Neuronal stem cell (in vitro differentiated cells): ENCODE results near the gene EXOC6.

Source experiments
- DNase-seq: peaks from one replicate; pipeline ENCODE4 v3.0.0-alpha.2; 2013; ENCODE audit warnings: low spot score
- H2AFZ ChIP-seq: one replicate; pipeline ENCODE4 v1.6.1; 2013; ENCODE audit warnings: mild to moderate bottlenecking, low read length, inconsistent platforms
- H2AK5ac ChIP-seq: 2 replicates; pipeline ENCODE4 v1.6.1; 2013; ENCODE audit warnings: low read depth, mild to moderate bottlenecking, inconsistent platforms, low read length, moderate library complexity, mixed read lengths
- H2BK120ac ChIP-seq: 2 replicates; pipeline ENCODE4 v1.6.1; 2013; ENCODE audit warnings: low read depth, mild to moderate bottlenecking, inconsistent platforms, low read length, moderate library complexity, mixed read lengths
- H2BK12ac ChIP-seq: one replicate; pipeline ENCODE4 v1.6.1; 2013; ENCODE audit warnings: low read length, inconsistent platforms
- H2BK15ac ChIP-seq: 2 replicates; pipeline ENCODE4 v1.6.1; 2013; ENCODE audit warnings: mild to moderate bottlenecking, low read length, inconsistent platforms, mixed read lengths
- H2BK5ac ChIP-seq: one replicate; pipeline ENCODE4 v1.6.1; 2013; ENCODE audit warnings: inconsistent platforms, mild to moderate bottlenecking, low read length, moderate library complexity
- H3K14ac ChIP-seq: one replicate; pipeline ENCODE4 v1.6.1; 2013; ENCODE audit warnings: low read length, inconsistent platforms
- H3K18ac ChIP-seq: 2 replicates; pipeline ENCODE4 v1.6.1; 2013; ENCODE audit warnings: low read length, inconsistent platforms
- H3K23ac ChIP-seq: 2 replicates; pipeline ENCODE4 v1.6.1; 2013; ENCODE audit warnings: low read depth, mild to moderate bottlenecking, mixed read lengths, low read length, inconsistent platforms; ENCODE audit not compliant: poor library complexity
- H3K27ac ChIP-seq: replicated peaks from 3 replicates; pipeline ENCODE4 v1.5.1; 2013; ENCODE audit warnings: low read length, inconsistent platforms
- H3K27me3 ChIP-seq, 3 experiments: 2 replicates each; pipeline ENCODE4 v1.6.1; 2013; ENCODE audit warnings: low read length in 3 of 3, mild to moderate bottlenecking in 2 of 3, inconsistent platforms in 1 of 3, low read depth in 1 of 3, mixed read lengths in 1 of 3, moderate library complexity in 1 of 3; ENCODE audit not compliant: control insufficient read depth in 3 of 3, insufficient read depth in 3 of 3
- H3K36me3 ChIP-seq, 2 donors: replicated peaks in 1 of 2; 2 replicates each; pipeline ENCODE4 v1.6.1; 2013; ENCODE audit warnings: low read length in 2 of 2; ENCODE audit not compliant: control insufficient read depth in 2 of 2, insufficient read depth in 2 of 2
- H3K4ac ChIP-seq: 2 replicates; pipeline ENCODE4 v1.6.1; 2013; ENCODE audit warnings: inconsistent platforms, mild to moderate bottlenecking, low read length, moderate library complexity
- H3K4me1 ChIP-seq, 2 donors: 1 replicate in 1 of 2; 2 replicates in 1 of 2; pipeline ENCODE4 v1.6.1; 2013; ENCODE audit warnings: low read length in 2 of 2, low read depth in 1 of 2; ENCODE audit not compliant: control insufficient read depth in 2 of 2, insufficient read depth in 1 of 2
- H3K4me2 ChIP-seq: one replicate; pipeline ENCODE4 v1.6.1; 2013; ENCODE audit warnings: mild to moderate bottlenecking, low read length, inconsistent platforms; ENCODE audit not compliant: insufficient read depth, poor library complexity, severe bottlenecking
- H3K4me3 ChIP-seq, 2 donors: 2 replicates each; pipeline ENCODE4 v1.5.1; 2013; ENCODE audit warnings: low read length in 2 of 2, mild to moderate bottlenecking in 2 of 2, inconsistent platforms in 1 of 2, moderate library complexity in 1 of 2
- H3K79me1 ChIP-seq: one replicate; pipeline ENCODE4 v1.6.1; 2013; ENCODE audit warnings: low read depth, mild to moderate bottlenecking, inconsistent platforms, low read length, moderate library complexity
- H3K9ac ChIP-seq: one replicate; pipeline ENCODE4 v1.6.1; 2013; ENCODE audit warnings: mild to moderate bottlenecking, low read depth, low read length, inconsistent platforms; ENCODE audit not compliant: poor library complexity
- H3K9me3 ChIP-seq, 2 donors: replicated peaks in 1 of 2; 2 replicates each; pipeline versions ENCODE3 to v1.6.1; 2013; ENCODE audit warnings: low read length in 2 of 2, mild to moderate bottlenecking in 2 of 2, inconsistent platforms in 1 of 2, low read depth in 1 of 2, mixed read lengths in 1 of 2, moderate library complexity in 1 of 2; ENCODE audit not compliant: control insufficient read depth in 2 of 2, insufficient read depth in 1 of 2
- H4K8ac ChIP-seq: one replicate; pipeline ENCODE4 v1.6.1; 2013; ENCODE audit warnings: low read depth, mild to moderate bottlenecking, inconsistent platforms, low read length, moderate library complexity
- H4K91ac ChIP-seq: one replicate; pipeline ENCODE4 v1.6.1; 2013; ENCODE audit warnings: low read length, low read depth, mild to moderate bottlenecking, inconsistent platforms; ENCODE audit not compliant: poor library complexity
- WGBS, 2 donors: extraction: QIAGEN DNeasy Blood & Tissue Kit; methylation state at CpG; one replicate each; pipeline ENCODE4 v1.1.7; 2013; ENCODE audit warnings: missing lambda C conversion rate in 2 of 2, mixed read lengths in 1 of 2; ENCODE audit not compliant: insufficient read length in 2 of 2, insufficient replicate concordance in 1 of 2; ENCODE audit errors: extremely low coverage in 2 of 2; 5-methylcytosine and 5-hydroxymethylcytosine counted together

The EXOC6 gene

GRCh38 chr10:93072713-93073538 is 224.6 kb downstream of the EXOC6 start:
- Histone ChIP-seq H3K4ac (no peak overlapping the region), H2AK5ac (no peak overlapping the region), H3K9ac (no peak overlapping the region), H3K4me2 (peak overlapping the region; percentile 79), H3K4me3 (peak overlapping the region in 1 of 2 donors; percentile 42), H3K79me1 (no peaks in the 10 kb centered on the region), H3K27me3 (peaks cover 64 to 97% (median 91%) of the 10 kb centered on the region in 3 experiments), H2BK12ac (no peak overlapping the region), H2BK120ac (no peak overlapping the region), H4K91ac (no peak overlapping the region), H3K9me3 (peaks cover 0 to 4% of the 10 kb centered on the region in 2 donors), H3K18ac (no peak overlapping the region), H3K14ac (no peak overlapping the region), H3K4me1 (peaks cover 19 to 34% of the 10 kb centered on the region in 2 donors), H2BK5ac (no peak overlapping the region), H3K23ac (peak overlapping the region; percentile 70), H2AFZ (peak overlapping the region; percentile 85), H3K36me3 (no peaks in the 10 kb centered on the region), H3K27ac (no peak overlapping the region), H4K8ac (no peak overlapping the region), H2BK15ac (no peak overlapping the region)
- DNase-seq, result no peak
- WGBS, 2 donors, result no CpG with 5 or more reads among the region's 34 CpGs

- no peak within 1 kb of the TSS for H3K27ac ChIP-seq
Observed at GRCh38 chr10:93073539-93074146, 225.3 kb downstream of the EXOC6 start, which contains the start of gene CYP26A1. Gene CYP26A1, plus strand, starts transcription at chr10:93073893. Its CDS starts 42 bp downstream, at chr10:93073935.

GRCh38 chr10:93074147-93074596 is 225.9 kb downstream of the EXOC6 start:
- Histone ChIP-seq H3K4ac (no peak overlapping the region), H3K9ac (peak overlapping the region; percentile 82), H3K9me3 (peaks cover 0 to 4% of the 10 kb centered on the region in 2 donors), H3K27me3 (peaks cover 53 to 91% (median 78%) of the 10 kb centered on the region in 3 experiments), H3K27ac (no peak overlapping the region), H3K14ac (no peak overlapping the region), H3K4me3 (peak overlapping the region; percentile 3 to 42), H3K18ac (peak overlapping the region; percentile 72), H2BK15ac (no peak overlapping the region), H3K79me1 (no peaks in the 10 kb centered on the region), H2AFZ (peak overlapping the region; percentile 77), H4K8ac (no peak overlapping the region), H3K36me3 (no peaks in the 10 kb centered on the region), H2BK12ac (no peak overlapping the region), H2BK120ac (no peak overlapping the region), H3K4me1 (peaks cover 15 to 34% of the 10 kb centered on the region in 2 donors), H3K23ac (peak overlapping the region; percentile 99), H2AK5ac (peak overlapping the region; percentile 49), H4K91ac (no peak overlapping the region), H2BK5ac (no peak overlapping the region), H3K4me2 (peak overlapping the region; percentile 79)
- no peak for DNase-seq
- no CpG with 5 or more reads among the region's 40 CpGs for WGBS, 2 donors

More at GRCh38 chr10:93073539-93074146, 225.3 kb downstream of the EXOC6 start, which contains the start of gene CYP26A1:
- Histone ChIP-seq H3K36me3 (no peaks in the 10 kb centered on the region), H3K4me1 (peaks cover 16 to 34% of the 10 kb centered on the region in 2 donors), H2BK120ac (no peak within 1 kb of the TSS), H3K9me3 (peaks cover 0 to 4% of the 10 kb centered on the region in 2 donors), H3K4me3 (peak within 1 kb of the TSS; percentile 42 to 76), H2BK5ac (no peak within 1 kb of the TSS), H3K23ac (peak within 1 kb of the TSS; percentile 99), H2BK15ac (no peak within 1 kb of the TSS), H3K9ac (peak within 1 kb of the TSS; percentile 82), H3K4ac (no peak within 1 kb of the TSS), H3K79me1 (no peaks in the 10 kb centered on the region), H3K14ac (no peak within 1 kb of the TSS), H3K27me3 (peaks cover 58 to 96% (median 84%) of the 10 kb centered on the region in 3 experiments), H2AK5ac (peak within 1 kb of the TSS; percentile 49), H4K91ac (no peak within 1 kb of the TSS), H3K18ac (peak within 1 kb of the TSS; percentile 72), H4K8ac (no peak within 1 kb of the TSS), H2BK12ac (no peak within 1 kb of the TSS), H3K4me2 (peak within 1 kb of the TSS; percentile 79), H2AFZ (peak within 1 kb of the TSS; percentile 77)
- no peak for DNase-seq
- WGBS, 2 donors, result no CpG with 5 or more reads among the region's 52 CpGs
